GM20431 (cell line): ENCODE results near the gene MTHFD1.
"Not testable (repeated sequence)": the region's sequence is repeated elsewhere in the genome, so short reads cannot be mapped to it uniquely, and the experiment has no call there.

Experiments used
- in situ Hi-C: fragments of 300-500 bp; cut with MseI, MboI; formaldehyde crosslinking; loops from one replicate; pipeline ENCODE4 v1.15.0; 2020; ENCODE audit warnings: low sequenced_read_pairs; ENCODE audit not compliant: unreplicated experiment

MTHFD1 gene

GRCh38 chr14:64387782-64388532 is at the start of gene MTHFD1:
Gene MTHFD1 (plus strand): TSS chr14:64388353. CDS start chr14:64388428, 75 bp downstream.
- in situ Hi-C loops: no loop called here

GRCh38 chr14:64338616-64339316 is 49.4 kb upstream of the MTHFD1 start:
- in situ Hi-C loops: no loop called here

- in situ Hi-C loops: no loop called here
Observed at GRCh38 chr14:64340560-64341196, 47.5 kb upstream of the MTHFD1 start.

- in situ Hi-C loops: no loop called here
Observed at GRCh38 chr14:64347748-64348147, 40.4 kb upstream of the MTHFD1 start.

GRCh38 chr14:64349741-64350490 is 38.2 kb upstream of the MTHFD1 start:
- in situ Hi-C loops: no loop called here

- in situ Hi-C loops: no loop called here
Observed at GRCh38 chr14:64363265-64363846, 24.8 kb upstream of the MTHFD1 start.

GRCh38 chr14:64364907-64365306 is 23.2 kb upstream of the MTHFD1 start:
- in situ Hi-C loops: no loop called here

- in situ Hi-C loops: not testable (repeated sequence)
Observed at GRCh38 chr14:64365358-64365889, 22.7 kb upstream of the MTHFD1 start.

GRCh38 chr14:64369201-64369600 is 19.0 kb upstream of the MTHFD1 start:
- in situ Hi-C loops: no loop called here

GRCh38 chr14:64387232-64387781 is 846 bp upstream of the MTHFD1 start:
- in situ Hi-C loops: no loop called here

GRCh38 chr14:64388533-64389285 is 556 bp downstream of the MTHFD1 start:
- in situ Hi-C loops: no loop called here

GRCh38 chr14:64391113-64391725 is 3.1 kb downstream of the MTHFD1 start:
- in situ Hi-C loops: no loop called here

GRCh38 chr14:64391986-64392385 is 3.8 kb downstream of the MTHFD1 start:
- in situ Hi-C loops: no loop called here

- in situ Hi-C loops: not testable (repeated sequence)
Observed at GRCh38 chr14:64393189-64393726, 5.1 kb downstream of the MTHFD1 start.

- in situ Hi-C loops: no loop called here
Observed at GRCh38 chr14:64394423-64394822, 6.3 kb downstream of the MTHFD1 start.

GRCh38 chr14:64394977-64395633 is 7.0 kb downstream of the MTHFD1 start:
- in situ Hi-C loops: no loop called here

- in situ Hi-C loops: no loop called here
Observed at GRCh38 chr14:64400829-64401459, 12.8 kb downstream of the MTHFD1 start.
